HG03457 (cell line): ENCODE data around the gene ATG14.
"Not testable (repeated sequence)": the region's sequence is repeated elsewhere in the genome, so short reads cannot be mapped to it uniquely, and the experiment has no call there.

Experiments used
- ATAC-seq: cut with Tn5 transposase; IDR thresholded peaks from one replicate; pipeline ENCODE4 v1.9.1; 2021; ENCODE audit warnings: moderate number of reproducible peaks; ENCODE audit not compliant: unreplicated experiment

The ATG14 gene

GRCh38 chr14:55388160-55388559, 23.5 kb downstream of the ATG14 start:
- ATAC-seq, result no peak

DNA sequence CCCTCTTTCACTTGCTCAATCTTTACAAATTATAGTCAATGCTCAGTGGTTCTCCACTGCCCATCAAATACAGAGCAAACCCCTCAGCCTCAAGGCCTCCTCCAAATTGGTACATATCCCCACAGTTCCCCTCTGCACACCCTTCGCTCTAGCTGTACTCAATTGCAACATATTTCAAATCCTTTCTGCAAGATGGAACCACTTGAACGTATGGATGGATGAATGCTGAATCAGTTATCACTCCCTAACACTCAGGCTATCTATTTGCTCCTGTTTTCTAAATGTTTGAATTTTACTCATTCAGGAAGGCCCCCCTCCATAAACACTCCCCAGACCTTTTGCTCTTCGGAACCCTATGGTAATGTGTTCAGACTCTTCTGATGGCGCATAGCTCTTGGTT, 24.5 kb downstream of the ATG14 start:
- no peak for ATAC-seq

- no peak for ATAC-seq
Observed at GRCh38 chr14:55386037-55386808, 25.4 kb downstream of the ATG14 start.

GRCh38 chr14:55384536-55384935, 27.1 kb downstream of the ATG14 start:
- ATAC-seq, result no peak

GRCh38 chr14:55383541-55384140, 28.0 kb downstream of the ATG14 start:
- ATAC-seq, result no peak

DNA sequence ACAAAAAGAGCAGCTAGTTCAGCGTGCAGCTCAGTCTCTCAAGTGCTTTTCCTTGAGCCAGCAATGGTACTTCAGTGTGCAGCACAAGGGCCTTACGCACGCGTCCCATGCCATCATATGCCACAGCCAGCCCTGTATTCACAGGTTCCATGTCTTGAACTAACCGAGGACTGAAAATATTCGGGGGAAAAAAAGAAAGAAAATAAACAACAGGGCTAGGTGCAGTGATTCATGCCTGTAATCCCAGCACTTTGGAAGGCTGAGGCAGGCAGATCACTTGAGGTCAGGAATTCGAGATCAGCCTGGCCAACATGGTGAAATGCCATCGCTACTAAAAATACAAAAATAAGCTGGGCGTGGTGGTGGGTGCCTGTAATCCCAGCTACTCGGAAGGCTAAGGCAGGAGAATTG, 28.6 kb downstream of the ATG14 start:
- ATAC-seq, result not testable (repeated sequence)

GRCh38 chr14:55382483-55382882, 29.1 kb downstream of the ATG14 start:
- no peak for ATAC-seq

GRCh38 chr14:55381561-55381960, 30.1 kb downstream of the ATG14 start:
- no peak for ATAC-seq

- ATAC-seq, result no peak
Observed at GRCh38 chr14:55381040-55381439, 30.6 kb downstream of the ATG14 start.

DNA sequence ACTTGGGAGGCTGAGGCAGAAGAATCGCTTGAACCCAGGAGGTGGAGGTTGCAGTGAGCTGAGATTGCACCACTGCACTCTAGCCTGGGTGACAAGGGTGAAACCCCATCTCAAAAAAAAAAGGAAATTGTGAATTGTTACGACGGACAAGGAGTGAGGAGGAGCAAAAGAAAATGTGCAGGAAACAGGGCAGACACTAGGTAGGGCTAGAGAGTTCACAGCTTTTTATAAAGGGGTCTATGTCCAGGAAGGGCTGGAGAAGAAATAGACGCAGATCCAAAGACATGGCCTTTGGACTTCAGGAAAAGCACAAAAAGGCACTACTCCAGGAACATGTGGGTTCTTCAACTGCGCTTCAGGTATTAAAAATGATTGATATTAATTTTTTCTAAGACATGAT, 34.4 kb downstream of the ATG14 start:
- ATAC-seq, result no peak

DNA sequence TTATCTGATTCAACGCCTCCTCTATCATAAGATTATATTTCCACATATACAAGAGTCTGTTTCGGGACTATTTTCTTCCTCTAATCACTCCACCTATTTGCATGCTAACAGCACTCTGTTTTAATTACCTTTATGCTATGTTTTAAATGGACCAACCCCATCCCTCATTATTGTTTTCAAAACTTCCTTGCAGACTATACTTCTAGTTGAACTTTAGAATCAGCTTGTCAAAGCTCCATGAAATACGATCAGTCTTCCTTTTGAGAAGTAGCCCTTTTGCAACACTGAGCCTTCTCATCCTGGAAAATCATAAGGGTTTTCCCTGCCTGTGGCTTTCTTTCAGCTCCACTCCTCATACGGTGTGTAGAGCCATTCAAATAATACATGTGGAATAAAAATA, 36.9 kb downstream of the ATG14 start:
- ATAC-seq, result no peak

GRCh38 chr14:55373784-55374705, 37.6 kb downstream of the ATG14 start:
- peak; percentile 47 for ATAC-seq

DNA sequence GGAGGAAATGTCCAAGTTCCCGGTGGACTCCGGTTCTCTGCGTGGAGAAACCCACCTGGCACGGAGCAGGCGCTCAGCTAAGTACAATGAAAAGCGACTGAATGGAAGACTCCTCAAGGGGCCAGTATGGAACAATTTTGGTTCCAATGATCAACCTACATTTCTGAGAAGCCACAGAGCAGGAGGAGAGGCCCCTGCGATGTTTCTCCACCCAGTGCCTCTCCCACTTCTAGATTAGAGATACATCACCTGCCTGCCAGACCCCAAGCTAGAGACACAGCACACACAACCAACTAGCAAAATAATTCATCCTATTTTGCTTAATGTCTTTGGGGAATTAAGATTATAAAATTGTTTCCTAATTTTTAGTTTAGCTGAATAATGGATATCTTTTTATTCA, 38.8 kb downstream of the ATG14 start:
- ATAC-seq, result no peak

- ATAC-seq, result no peak
Observed at GRCh38 chr14:55372423-55372822, 39.2 kb downstream of the ATG14 start.

DNA sequence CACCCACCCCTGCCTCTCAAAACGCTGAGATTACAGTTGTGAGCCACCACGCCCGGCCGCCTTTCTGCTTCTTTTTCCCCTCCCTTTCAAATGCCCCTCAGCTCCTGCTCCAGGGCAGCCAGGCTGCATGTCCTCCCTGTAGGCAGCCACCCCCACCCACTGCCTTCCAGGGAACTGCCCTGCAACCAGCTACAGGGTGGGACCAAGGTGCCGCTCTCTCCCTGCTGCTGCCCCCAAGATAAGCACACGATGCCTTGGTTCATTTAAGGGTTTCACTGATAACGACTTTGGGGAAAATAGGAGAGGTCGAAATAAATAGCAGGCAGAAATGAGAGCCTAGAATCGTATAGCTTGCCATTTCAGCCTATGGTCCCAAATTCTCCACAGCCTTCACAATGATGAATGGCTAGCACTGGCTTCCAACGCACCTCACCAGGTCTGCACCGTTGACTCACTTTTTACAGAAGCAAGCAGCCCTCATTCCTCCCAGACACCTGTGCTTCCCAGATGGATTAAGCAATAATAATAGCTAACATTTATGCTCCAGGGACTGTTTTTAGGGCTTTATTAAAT, 40.7 kb downstream of the ATG14 start:
- no peak for ATAC-seq

DNA sequence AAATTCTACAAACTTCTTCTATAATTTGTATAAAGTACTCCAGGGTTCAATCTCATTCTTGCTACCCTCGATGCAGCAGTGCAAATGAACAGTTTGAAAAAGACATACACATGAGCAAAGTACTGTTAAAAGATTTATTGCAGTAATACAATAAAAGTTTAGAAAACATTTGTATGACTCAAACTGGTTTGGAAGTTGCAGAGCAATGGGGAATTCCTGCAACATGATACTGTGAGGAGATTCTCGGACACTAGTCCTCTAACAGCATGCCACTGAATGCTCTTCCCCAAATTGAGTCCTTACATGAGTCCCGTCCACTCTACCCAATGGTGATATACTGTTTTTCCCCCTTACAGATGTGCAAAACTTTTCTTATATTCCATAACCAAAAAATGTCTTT, 45.4 kb downstream of the ATG14 start:
- ATAC-seq, result no peak

DNA sequence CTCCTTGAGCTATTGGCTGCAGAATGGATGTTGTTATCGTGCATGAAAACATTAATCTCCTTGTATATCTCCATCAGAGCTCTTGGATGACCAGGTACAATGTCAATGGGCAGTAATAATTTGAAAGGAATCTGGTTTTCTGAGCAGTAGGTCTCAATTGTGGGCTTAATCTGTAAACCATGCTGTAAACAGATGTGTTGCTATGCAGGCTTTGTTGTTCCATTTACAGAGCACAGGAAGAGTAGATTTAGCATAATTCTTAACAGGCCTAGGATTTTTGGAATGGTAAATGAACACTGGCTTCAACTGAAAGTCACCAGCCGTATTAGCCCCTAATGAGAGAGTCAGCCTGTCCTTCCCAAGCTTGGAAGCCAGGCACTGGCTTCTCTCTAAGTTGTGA, 50.4 kb downstream of the ATG14 start:
- no peak for ATAC-seq

DNA sequence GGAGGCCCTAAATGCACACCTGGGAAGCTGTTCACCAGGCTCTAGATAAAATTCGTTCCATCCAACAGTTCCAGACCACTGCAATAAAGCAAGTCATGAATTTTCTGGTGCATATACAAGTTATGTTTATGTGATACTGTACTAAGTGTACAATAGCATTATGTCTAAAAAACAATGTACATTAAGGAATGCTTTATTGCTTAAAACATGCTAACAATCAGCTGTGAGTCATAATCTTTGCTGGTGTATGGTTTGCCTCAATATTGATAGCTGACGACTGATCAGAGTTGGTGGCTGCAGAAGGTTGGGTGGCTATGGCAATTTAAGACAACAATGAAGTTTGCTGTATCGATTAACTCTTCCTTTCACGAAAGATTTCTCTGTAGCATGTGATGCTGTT, 52.3 kb downstream of the ATG14 start:
- no peak for ATAC-seq

DNA sequence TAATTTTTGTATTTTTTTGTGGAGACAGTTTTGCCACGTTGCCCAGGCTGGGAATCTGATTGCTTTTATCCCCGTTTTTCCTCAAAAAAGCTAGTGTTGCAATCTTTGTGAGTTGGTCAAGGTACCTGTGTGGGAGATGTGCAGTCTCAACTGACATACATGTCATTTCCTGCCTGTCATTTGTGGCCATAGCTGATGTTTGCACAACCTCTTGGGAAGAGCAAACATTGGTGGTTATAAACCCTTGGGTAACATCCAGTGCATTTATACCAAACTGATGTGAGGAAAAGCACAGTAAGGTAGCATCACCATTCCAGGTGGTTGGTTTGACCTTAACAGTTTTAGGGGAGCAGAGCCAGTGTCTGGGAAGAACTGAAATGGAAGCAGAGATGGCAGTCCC, 54.7 kb downstream of the ATG14 start:
- ATAC-seq, result no peak

GRCh38 chr14:55355922-55356321, 55.7 kb downstream of the ATG14 start:
- ATAC-seq, result no peak

- ATAC-seq, result no peak
Observed at GRCh38 chr14:55354500-55354899, 57.1 kb downstream of the ATG14 start.
